Panc1 (cell line): ENCODE measurements around the gene KRT2. TPM values are rescaled to one million over a fixed set of nuclear protein-coding genes. Genes with fewer than 3 reads are reported as not detected.

ENCODE experiments used
- ATAC-seq: fragments of 200-7000 bp; cut with Tn5 transposase; 2 replicates; pipeline ENCODE4 v1.9.1; 2020; ENCODE audit warnings: mild to moderate bottlenecking, moderate library complexity
- BruUV-seq: library from RNA; stranded (reverse); fragments of 400-500 nt; replicated peaks from 2 replicates; lab custom pipeline; 2021; lab: Mats Ljungman, UMichigan
- CTCF ChIA-PET: fragments of 300-600 bp; sonication (Branson Sonifier 250); formaldehyde crosslinking; loops from one replicate; lab custom pipeline; 2022; ENCODE audit warnings: antibody characterized with exemption; lab: Charles Lee
- POLR2A ChIA-PET: fragments of 300-600 bp; sonication (Branson Sonifier 250); formaldehyde crosslinking; loops from one replicate; lab custom pipeline; 2022; ENCODE audit warnings: antibody characterized with exemption; lab: Charles Lee
- DNase-seq: peaks from one replicate; pipeline ENCODE4 v3.0.0-alpha.2; 2010; ENCODE audit warnings: low read depth, low spot score
- H3K27ac ChIP-seq: 2 replicates; pipeline ENCODE4 v1.5.1; 2011; ENCODE audit warnings: mild to moderate bottlenecking, low read length, inconsistent platforms
- H3K27me3 ChIP-seq: fragments of 200-500 bp; sonication (Bioruptor generic); 2 replicates; pipeline ENCODE4 v1.6.0; 2014; ENCODE audit warnings: low read length, inconsistent platforms; ENCODE audit not compliant: control insufficient read depth, insufficient read depth
- H3K36me3 ChIP-seq: fragments of 200-500 bp; sonication (Bioruptor generic); 2 replicates; pipeline ENCODE4 v1.5.1; 2014; ENCODE audit warnings: inconsistent platforms, mild to moderate bottlenecking, low read length, moderate library complexity; ENCODE audit not compliant: control insufficient read depth, insufficient read depth
- H3K4me1 ChIP-seq: 2 replicates; pipeline ENCODE4 v1.5.1; 2011; ENCODE audit warnings: inconsistent platforms, mild to moderate bottlenecking, low read length, moderate library complexity; ENCODE audit not compliant: control insufficient read depth, insufficient read depth
- H3K4me3 ChIP-seq, 2 experiments: 2 replicates each; pipeline ENCODE4 v1.5.1; 2011 to 2012; ENCODE audit warnings: low read depth in 2 of 2, low read length in 2 of 2, mild to moderate bottlenecking in 2 of 2, inconsistent platforms in 1 of 2, moderate library complexity in 1 of 2
- H3K9me3 ChIP-seq: fragments of 200-500 bp; sonication (Bioruptor generic); 2 replicates; pipeline ENCODE4 v1.5.1; 2014; ENCODE audit warnings: low read depth, mild to moderate bottlenecking, inconsistent platforms, low read length, moderate library complexity; ENCODE audit not compliant: control insufficient read depth, insufficient read depth
- POLR2AphosphoS5 ChIP-seq: IDR thresholded peaks from 2 replicates; pipeline ENCODE4 v1.6.1; 2012; ENCODE audit warnings: mild to moderate bottlenecking, low read depth, low read length, moderate library complexity
- REST ChIP-seq, 2 experiments: IDR thresholded peaks; 2 replicates each; pipeline ENCODE4 v1.6.1; 2011 to 2012; ENCODE audit warnings: low read depth in 2 of 2, control low read depth in 1 of 2, low read length in 1 of 2, mild to moderate bottlenecking in 1 of 2, moderate library complexity in 1 of 2; ENCODE audit not compliant: insufficient read depth in 1 of 2
- SIN3A ChIP-seq: IDR thresholded peaks from 2 replicates; pipeline ENCODE4 v1.6.1; 2012; ENCODE audit warnings: low read depth, mild to moderate bottlenecking, low read length, moderate library complexity, borderline replicate concordance; ENCODE audit not compliant: insufficient read depth
- TCF7L2 ChIP-seq: IDR thresholded peaks from 2 replicates; pipeline ENCODE4 v1.6.1; 2011; ENCODE audit warnings: mild to moderate bottlenecking, low read depth, low read length, inconsistent platforms
- in situ Hi-C: cut with HindIII; loops from 2 replicates; pipeline ENCODE4 v1.10.0; 2016; ENCODE audit warnings: low sequenced_read_pairs, low pct_unique_long_range_greater_than_20kb
- intact Hi-C: fragments of 100-400 bp; cut with micrococcal nuclease; formaldehyde crosslinking; loops from one replicate; pipeline ENCODE4 v1.10.0; 2022; ENCODE audit not compliant: unreplicated experiment
- total RNA-seq: library from RNA; stranded (reverse); gene quantifications from one replicate; pipeline ENCODE4 v1.2.1, GENCODE V29; 2021; ENCODE audit not compliant: unreplicated experiment
- TF ChIP-seq, protein P1 (sequence below): fragments of 450-650 bp; IDR thresholded peaks from 2 replicates; pipeline ENCODE4 v1.5.1; 2017; ENCODE audit warnings: mild to moderate bottlenecking

The KRT2 gene
- total RNA-seq, 1 experiment from 2014 or later: 0.33 TPM

DNA sequence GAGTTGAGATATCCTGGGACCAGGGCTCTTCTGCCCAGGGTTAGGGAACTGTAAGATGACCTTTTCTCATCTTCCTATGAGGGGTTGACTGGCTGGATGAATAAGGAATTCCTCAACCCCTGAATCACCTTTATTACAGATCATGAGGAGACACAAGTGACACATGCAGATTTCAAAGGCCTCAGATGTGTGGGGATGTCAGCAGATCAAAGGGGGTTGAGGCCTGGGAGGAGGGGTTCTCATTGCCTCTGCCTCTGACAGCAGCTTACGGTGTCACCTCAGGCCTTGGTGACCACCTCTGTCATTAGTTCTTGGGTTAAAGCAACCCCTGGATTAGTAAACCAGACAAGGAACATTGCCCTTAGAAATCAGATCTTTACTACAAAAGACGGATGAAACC is 48.7 kb downstream of the KRT2 start:
- BruUV-seq: no TSS peak
- Histone ChIP-seq H3K36me3 (no peaks in the 10 kb centered on the region), H3K27ac (no peak overlapping the region), H3K4me1 (no peaks in the 10 kb centered on the region), H3K9me3 (no peaks in the 10 kb centered on the region), H3K4me3 (no peak overlapping the region), H3K27me3 (peaks cover 7% of the 10 kb centered on the region)
- ATAC-seq (no peak), DNase-seq (no peak)
- ChIA-PET CTCF (no interaction called here), POLR2A (no interaction called here)
- intact Hi-C loops: no loop called here
- in situ Hi-C loops: no loop called here
- TF ChIP-seq POLR2AphosphoS5 (no peak), SIN3A (no peak), REST (IDR thresholded peaks at IDR 0.05; ENCODE audit: insufficient read depth in 1 of 2, low read depth in 2 of 2, low read length in 1 of 2) (no peak), TCF7L2 (no peak)
- TF ChIP-seq, protein P1, sequence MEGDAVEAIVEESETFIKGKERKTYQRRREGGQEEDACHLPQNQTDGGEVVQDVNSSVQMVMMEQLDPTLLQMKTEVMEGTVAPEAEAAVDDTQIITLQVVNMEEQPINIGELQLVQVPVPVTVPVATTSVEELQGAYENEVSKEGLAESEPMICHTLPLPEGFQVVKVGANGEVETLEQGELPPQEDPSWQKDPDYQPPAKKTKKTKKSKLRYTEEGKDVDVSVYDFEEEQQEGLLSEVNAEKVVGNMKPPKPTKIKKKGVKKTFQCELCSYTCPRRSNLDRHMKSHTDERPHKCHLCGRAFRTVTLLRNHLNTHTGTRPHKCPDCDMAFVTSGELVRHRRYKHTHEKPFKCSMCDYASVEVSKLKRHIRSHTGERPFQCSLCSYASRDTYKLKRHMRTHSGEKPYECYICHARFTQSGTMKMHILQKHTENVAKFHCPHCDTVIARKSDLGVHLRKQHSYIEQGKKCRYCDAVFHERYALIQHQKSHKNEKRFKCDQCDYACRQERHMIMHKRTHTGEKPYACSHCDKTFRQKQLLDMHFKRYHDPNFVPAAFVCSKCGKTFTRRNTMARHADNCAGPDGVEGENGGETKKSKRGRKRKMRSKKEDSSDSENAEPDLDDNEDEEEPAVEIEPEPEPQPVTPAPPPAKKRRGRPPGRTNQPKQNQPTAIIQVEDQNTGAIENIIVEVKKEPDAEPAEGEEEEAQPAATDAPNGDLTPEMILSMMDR: no peak

GRCh38 chr12:52602552-52602951 is 49.5 kb downstream of the KRT2 start:
- peaks cover 10% of the 10 kb centered on the region for H3K27me3 ChIP-seq
- DNase-seq (no peak), ATAC-seq (no peak)
- H3K9me3 ChIP-seq: no peaks in the 10 kb centered on the region
- H3K36me3 ChIP-seq: no peaks in the 10 kb centered on the region
- ChIA-PET POLR2A (no interaction called here), CTCF (no interaction called here)
- H3K4me3 ChIP-seq: no peak overlapping the region
- BruUV-seq: no TSS peak
- intact Hi-C loops: no loop called here
- no peaks in the 10 kb centered on the region for H3K4me1 ChIP-seq
- TF ChIP-seq SIN3A: no peak
- H3K27ac ChIP-seq: no peak overlapping the region
- in situ Hi-C loops: no loop called here

- Histone ChIP-seq H3K27ac (no peak overlapping the region), H3K4me1 (no peaks in the 10 kb centered on the region), H3K4me3 (no peak overlapping the region), H3K36me3 (no peaks in the 10 kb centered on the region), H3K27me3 (peaks cover 12% of the 10 kb centered on the region), H3K9me3 (no peaks in the 10 kb centered on the region)
- intact Hi-C loops: no loop called here
- CTCF ChIA-PET: interaction anchor here (0.7 kb wide), 1 partner anchor 219 kb away, joined by 3 read pairs; no protein-coding TSS in a partner anchor
- no peak for TF ChIP-seq POLR2AphosphoS5
- TF ChIP-seq, protein P1: no peak
- BruUV-seq: no TSS peak
- no peak for DNase-seq
- POLR2A ChIA-PET: no interaction called here
- no peak for ATAC-seq
- in situ Hi-C loops: no loop called here
Observed at GRCh38 chr12:52601671-52602070, 50.3 kb downstream of the KRT2 start.
